Measurements from ENCODE around the gene GPHN. TPM values are rescaled to one million over a fixed set of nuclear protein-coding genes. Genes with fewer than 3 reads are reported as not detected.

GPHN gene
- polyA plus RNA-seq, 2 of the 4 experiments (the other 2 are of a cell fraction): 12.7 to 15.5 TPM

DNA sequence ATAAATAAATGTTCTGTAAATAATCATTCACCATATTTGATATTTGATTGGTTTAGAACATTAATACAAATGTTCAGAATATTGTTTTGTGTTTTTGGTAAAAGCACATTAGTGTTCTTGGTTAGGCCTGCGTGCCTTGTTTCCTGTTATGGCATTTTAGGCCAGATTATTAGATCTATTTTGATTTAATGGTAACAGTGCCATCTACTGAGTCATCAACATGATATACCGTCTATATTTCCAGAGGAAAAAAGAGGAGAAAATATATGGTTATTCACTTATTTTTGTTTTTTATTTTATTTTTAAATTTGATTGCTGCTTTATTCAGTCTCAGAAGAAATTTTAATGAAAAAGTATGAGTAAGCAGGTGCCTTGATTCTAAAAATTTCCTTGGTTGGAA lies 60.3 kb downstream of the GPHN start:
- Histone ChIP-seq H3K4me2 (no peak overlapping the region), H3K9me3 (no peaks in the 10 kb centered on the region; the same call in 2 of the 3 replicates), H3K27ac (no peak overlapping the region), H3K4me3 (no peak overlapping the region), H3K4me1 (no peaks in the 10 kb centered on the region)
- ATAC-seq (no peak), DNase-seq (ENCODE audit: low read depth in 1 of 2, low spot score in 1 of 2) (no peak), FAIRE-seq (no peak)
- TF ChIP-seq, protein P1, sequence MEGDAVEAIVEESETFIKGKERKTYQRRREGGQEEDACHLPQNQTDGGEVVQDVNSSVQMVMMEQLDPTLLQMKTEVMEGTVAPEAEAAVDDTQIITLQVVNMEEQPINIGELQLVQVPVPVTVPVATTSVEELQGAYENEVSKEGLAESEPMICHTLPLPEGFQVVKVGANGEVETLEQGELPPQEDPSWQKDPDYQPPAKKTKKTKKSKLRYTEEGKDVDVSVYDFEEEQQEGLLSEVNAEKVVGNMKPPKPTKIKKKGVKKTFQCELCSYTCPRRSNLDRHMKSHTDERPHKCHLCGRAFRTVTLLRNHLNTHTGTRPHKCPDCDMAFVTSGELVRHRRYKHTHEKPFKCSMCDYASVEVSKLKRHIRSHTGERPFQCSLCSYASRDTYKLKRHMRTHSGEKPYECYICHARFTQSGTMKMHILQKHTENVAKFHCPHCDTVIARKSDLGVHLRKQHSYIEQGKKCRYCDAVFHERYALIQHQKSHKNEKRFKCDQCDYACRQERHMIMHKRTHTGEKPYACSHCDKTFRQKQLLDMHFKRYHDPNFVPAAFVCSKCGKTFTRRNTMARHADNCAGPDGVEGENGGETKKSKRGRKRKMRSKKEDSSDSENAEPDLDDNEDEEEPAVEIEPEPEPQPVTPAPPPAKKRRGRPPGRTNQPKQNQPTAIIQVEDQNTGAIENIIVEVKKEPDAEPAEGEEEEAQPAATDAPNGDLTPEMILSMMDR (IDR thresholded peaks at IDR 0.05): 0 out of 3 replicates have a peak, but pooled peaks have one; percentile 7
- TF ChIP-seq, protein P2, sequence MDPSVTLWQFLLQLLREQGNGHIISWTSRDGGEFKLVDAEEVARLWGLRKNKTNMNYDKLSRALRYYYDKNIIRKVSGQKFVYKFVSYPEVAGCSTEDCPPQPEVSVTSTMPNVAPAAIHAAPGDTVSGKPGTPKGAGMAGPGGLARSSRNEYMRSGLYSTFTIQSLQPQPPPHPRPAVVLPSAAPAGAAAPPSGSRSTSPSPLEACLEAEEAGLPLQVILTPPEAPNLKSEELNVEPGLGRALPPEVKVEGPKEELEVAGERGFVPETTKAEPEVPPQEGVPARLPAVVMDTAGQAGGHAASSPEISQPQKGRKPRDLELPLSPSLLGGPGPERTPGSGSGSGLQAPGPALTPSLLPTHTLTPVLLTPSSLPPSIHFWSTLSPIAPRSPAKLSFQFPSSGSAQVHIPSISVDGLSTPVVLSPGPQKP (IDR thresholded peaks at IDR 0.05; ENCODE audit: low read depth, low read length): no peak
- WGBS (ENCODE audit: missing lambda C conversion rate): 79% methylated on average over 2 of the region's 2 CpGs
- ChIA-PET POLR2A (no interaction called here), CTCF (no interaction called here)

DNA sequence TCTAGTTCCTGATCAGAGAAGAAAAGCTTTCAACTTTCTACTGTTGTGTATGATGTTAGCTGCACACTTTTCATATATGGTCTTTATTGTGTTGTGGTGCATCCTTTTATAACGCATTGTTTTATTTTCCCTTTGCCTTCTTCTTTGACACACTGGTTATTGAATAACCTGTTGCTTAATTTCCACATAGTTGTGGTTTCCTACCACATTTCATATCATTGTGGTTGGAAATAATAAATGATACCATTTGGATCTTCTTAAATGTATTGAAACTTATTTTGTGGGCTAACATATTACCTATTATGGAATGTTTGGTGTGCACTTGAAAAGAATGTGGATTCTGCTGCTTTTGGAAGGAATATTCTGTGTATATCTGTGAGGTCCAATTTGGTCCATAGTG lies 64.9 kb downstream of the GPHN start:
- TF ChIP-seq RFX5 (IDR thresholded peaks at IDR 0.05): no peak
- TF ChIP-seq ZNF302 (CRISPR knock-in tag; IDR thresholded peaks at IDR 0.05): no peak
- TF ChIP-seq, protein P3, sequence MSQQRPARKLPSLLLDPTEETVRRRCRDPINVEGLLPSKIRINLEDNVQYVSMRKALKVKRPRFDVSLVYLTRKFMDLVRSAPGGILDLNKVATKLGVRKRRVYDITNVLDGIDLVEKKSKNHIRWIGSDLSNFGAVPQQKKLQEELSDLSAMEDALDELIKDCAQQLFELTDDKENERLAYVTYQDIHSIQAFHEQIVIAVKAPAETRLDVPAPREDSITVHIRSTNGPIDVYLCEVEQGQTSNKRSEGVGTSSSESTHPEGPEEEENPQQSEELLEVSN (IDR thresholded peaks at IDR 0.05; ENCODE audit: borderline replicate concordance, low read depth): no peak
- TF ChIP-seq HOXB5 (CRISPR knock-in tag; IDR thresholded peaks at IDR 0.05): no peak
- no peak for TF ChIP-seq CBX2 (IDR thresholded peaks at IDR 0.05; ENCODE audit: borderline replicate concordance, low read depth)
- ChIA-PET CTCF (interaction anchor here (0.5 to 0.6 kb wide), 2 partner anchors 322 to 987 kb away, joined by 3 read pairs; no protein-coding TSS in a partner anchor), POLR2A (no interaction called here)
- Histone ChIP-seq H3K4me3 (no peak overlapping the region), H3K4me1 (no peaks in the 10 kb centered on the region), H3K27ac (no peak overlapping the region), H3K9me3 (peaks cover 3% of the 10 kb centered on the region; the same call in 2 of the 3 replicates), H3K4me2 (no peak overlapping the region)
- no peak for ATAC-seq
- DNase-seq (ENCODE audit: low read depth in 1 of 2, low spot score in 1 of 2): no peak
- WGBS (ENCODE audit: missing lambda C conversion rate): 90% methylated on average over 1 of the region's 1 CpG
- no peak for FAIRE-seq

- ATAC-seq: no peak
- no peaks in the 10 kb centered on the region for H3K4me1 ChIP-seq
- FAIRE-seq: no peak
- peaks cover 3% of the 10 kb centered on the region; the same call in 2 of the 3 replicates for H3K9me3 ChIP-seq
- no peak overlapping the region for H3K4me3 ChIP-seq
- 85% methylated on average over 2 of the region's 2 CpGs for WGBS (ENCODE audit: missing lambda C conversion rate)
- H3K27ac ChIP-seq: no peak overlapping the region
- TF ChIP-seq KDM5A (IDR thresholded peaks at IDR 0.05) (no peak), RARB (CRISPR knock-in tag; IDR thresholded peaks at IDR 0.05) (no peak), BHLHE40 (IDR thresholded peaks at IDR 0.05; ENCODE audit: low read depth, low read length) (no peak), ESRRA (IDR thresholded peaks at IDR 0.05; ENCODE audit: borderline replicate concordance, low read length) (no peak), HMGXB4 (CRISPR knock-in tag; IDR thresholded peaks at IDR 0.05; ENCODE audit: borderline replicate concordance) (no peak), RFX5 (IDR thresholded peaks at IDR 0.05) (no peak), NPAS2 (CRISPR knock-in tag; IDR thresholded peaks at IDR 0.05; ENCODE audit: borderline replicate concordance) (no peak), RCOR1 (IDR thresholded peaks at IDR 0.05; ENCODE audit: low read depth, low read length) (no peak), MAX (IDR thresholded peaks at IDR 0.05) (no peak), HES2 (IDR thresholded peaks at IDR 0.05) (no peak)
- TF ChIP-seq, protein P4, sequence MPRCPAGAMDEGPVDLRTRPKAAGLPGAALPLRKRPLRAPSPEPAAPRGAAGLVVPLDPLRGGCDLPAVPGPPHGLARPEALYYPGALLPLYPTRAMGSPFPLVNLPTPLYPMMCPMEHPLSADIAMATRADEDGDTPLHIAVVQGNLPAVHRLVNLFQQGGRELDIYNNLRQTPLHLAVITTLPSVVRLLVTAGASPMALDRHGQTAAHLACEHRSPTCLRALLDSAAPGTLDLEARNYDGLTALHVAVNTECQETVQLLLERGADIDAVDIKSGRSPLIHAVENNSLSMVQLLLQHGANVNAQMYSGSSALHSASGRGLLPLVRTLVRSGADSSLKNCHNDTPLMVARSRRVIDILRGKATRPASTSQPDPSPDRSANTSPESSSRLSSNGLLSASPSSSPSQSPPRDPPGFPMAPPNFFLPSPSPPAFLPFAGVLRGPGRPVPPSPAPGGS (IDR thresholded peaks at IDR 0.05): no peak
- TF ChIP-seq, protein P5, sequence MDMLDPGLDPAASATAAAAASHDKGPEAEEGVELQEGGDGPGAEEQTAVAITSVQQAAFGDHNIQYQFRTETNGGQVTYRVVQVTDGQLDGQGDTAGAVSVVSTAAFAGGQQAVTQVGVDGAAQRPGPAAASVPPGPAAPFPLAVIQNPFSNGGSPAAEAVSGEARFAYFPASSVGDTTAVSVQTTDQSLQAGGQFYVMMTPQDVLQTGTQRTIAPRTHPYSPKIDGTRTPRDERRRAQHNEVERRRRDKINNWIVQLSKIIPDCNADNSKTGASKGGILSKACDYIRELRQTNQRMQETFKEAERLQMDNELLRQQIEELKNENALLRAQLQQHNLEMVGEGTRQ (IDR thresholded peaks at IDR 0.05): no peak
- no peak overlapping the region for H3K4me2 ChIP-seq
- no peak for DNase-seq (ENCODE audit: low read depth in 1 of 2, low spot score in 1 of 2)
- CTCF ChIA-PET: no interaction called here
- POLR2A ChIA-PET: no interaction called here
Measured at GRCh38 chr14:66575014-66575413, 67.1 kb downstream of the GPHN start.

Measured in A549 (cell line).